Endothelial cell of umbilical vein (primary cell): Measurements from ENCODE around the gene ACOX3. TPM values are rescaled to one million over a fixed set of nuclear protein-coding genes. Genes with fewer than 3 reads are reported as not detected.

Experiments used
- BruUV-seq: library from RNA; stranded (reverse); fragments of 400-500 nt; replicated peaks from 2 replicates; lab custom pipeline; 2021; lab: Mats Ljungman, UMichigan
- CTCF ChIA-PET: fragments of 300-600, 350-600 bp; sonication (Branson Sonifier 250); formaldehyde crosslinking; loops from one replicate; lab custom pipeline; 2021; ENCODE audit warnings: antibody characterized with exemption, inconsistent platforms; lab: Charles Lee
- POLR2A ChIA-PET: fragments of 300-600, 350-600 bp; sonication (Branson Sonifier 250); formaldehyde crosslinking; loops from one replicate; lab custom pipeline; 2021; ENCODE audit warnings: antibody characterized with exemption, inconsistent platforms; lab: Charles Lee
- DNase-seq: peaks from one replicate; pipeline ENCODE4 v3.0.0-alpha.2; 2011; ENCODE audit warnings: low read depth, low spot score
- FAIRE-seq: peaks from 2 replicates; lab custom pipeline; 2011; peaks lifted over from hg19 to GRCh38; lab: Jason Lieb, UNC
- H2AFZ ChIP-seq: 2 replicates; pipeline ENCODE4 v1.6.0; 2012; ENCODE audit warnings: low read depth, low read length, control low read depth, inconsistent platforms
- H3K27ac ChIP-seq: 2 replicates; pipeline ENCODE4 v1.5.1; 2011; ENCODE audit warnings: low read depth, mild to moderate bottlenecking, control low read depth, low read length, moderate library complexity; ENCODE audit not compliant: insufficient read depth
- H3K27me3 ChIP-seq, 2 experiments: 2 replicates each; pipeline versions ENCODE4 v1.6.0 to v1.6.1; 2011; ENCODE audit warnings: low read length in 2 of 2, mixed read lengths in 1 of 2; ENCODE audit not compliant: control insufficient read depth in 2 of 2, insufficient read depth in 2 of 2
- H3K36me3 ChIP-seq, 2 experiments: 2 replicates in 1 of 2; 3 replicates in 1 of 2; pipeline ENCODE4 v1.5.1; 2011; ENCODE audit warnings: low read length in 2 of 2, mild to moderate bottlenecking in 1 of 2, moderate library complexity in 1 of 2; ENCODE audit not compliant: control insufficient read depth in 2 of 2, insufficient read depth in 2 of 2; ENCODE audit errors: extremely low read depth in 1 of 2
- H3K4me1 ChIP-seq: 3 replicates; pipeline ENCODE4 v1.5.1; 2011; ENCODE audit warnings: mild to moderate bottlenecking, low read length; ENCODE audit not compliant: control insufficient read depth, insufficient read depth; ENCODE audit errors: extremely low read depth
- H3K4me2 ChIP-seq: 2 replicates; pipeline ENCODE4 v1.6.1; 2011; ENCODE audit warnings: low read length, control low read depth, mixed read lengths; ENCODE audit not compliant: insufficient read depth
- H3K4me3 ChIP-seq, 3 experiments: fragments of 200-600 bp in 1 of 3; sonication (generic), shearing (Covaris generic) in 1 of 3; replicated peaks in 1 of 3; 2 replicates each; pipeline ENCODE4 v1.5.1; 2011 to 2016; ENCODE audit warnings: control low read depth in 3 of 3, low read length in 3 of 3, mild to moderate bottlenecking in 2 of 3, inconsistent platforms in 1 of 3, low read depth in 1 of 3, moderate library complexity in 1 of 3; ENCODE audit not compliant: insufficient read depth in 1 of 3
- H3K79me2 ChIP-seq: 2 replicates; pipeline ENCODE4 v1.6.0; 2012; ENCODE audit warnings: low read length, inconsistent platforms; ENCODE audit not compliant: control insufficient read depth, insufficient read depth
- H3K9ac ChIP-seq: replicated peaks from 2 replicates; pipeline ENCODE3; 2011; ENCODE audit warnings: low read length, control low read depth; ENCODE audit not compliant: insufficient read depth; ENCODE audit errors: extremely low read depth
- H3K9me1 ChIP-seq: replicated peaks from 3 replicates; pipeline ENCODE4 v1.6.0; 2011; ENCODE audit warnings: mild to moderate bottlenecking, low read length; ENCODE audit not compliant: control insufficient read depth, insufficient read depth; ENCODE audit errors: extremely low read depth
- H3K9me3 ChIP-seq: replicated peaks from 2 replicates; pipeline ENCODE4 v1.5.1; 2012; ENCODE audit warnings: low read length, inconsistent platforms; ENCODE audit not compliant: control insufficient read depth, insufficient read depth
- H4K20me1 ChIP-seq: replicated peaks from 2 replicates; pipeline ENCODE3; 2011; ENCODE audit warnings: mild to moderate bottlenecking, low read length; ENCODE audit not compliant: control insufficient read depth, insufficient read depth; ENCODE audit errors: extremely low read depth
- CTCF ChIP-seq, 2 donors: IDR thresholded peaks; 1 replicate in 1 of 2; 2 replicates in 1 of 2; pipeline ENCODE4 v1.5.1; 2011; ENCODE audit warnings: low read length in 2 of 2, mild to moderate bottlenecking in 2 of 2, moderate library complexity in 2 of 2, control low read depth in 1 of 2, inconsistent platforms in 1 of 2, low read depth in 1 of 2; ENCODE audit not compliant: insufficient read depth in 1 of 2; ENCODE audit errors: extremely low read depth in 1 of 2
- EZH2 ChIP-seq: IDR thresholded peaks from 2 replicates; pipeline ENCODE4 v1.6.1; 2012; ENCODE audit warnings: borderline replicate concordance, low read depth, mild to moderate bottlenecking, moderate library complexity, low read length, inconsistent platforms; ENCODE audit not compliant: severe bottlenecking
- FOS ChIP-seq: IDR thresholded peaks from 2 replicates; pipeline ENCODE4 v1.6.1; 2011; ENCODE audit warnings: mild to moderate bottlenecking, low read length, moderate library complexity, borderline replicate concordance; ENCODE audit not compliant: insufficient read depth
- GATA2 ChIP-seq: IDR thresholded peaks from 2 replicates; pipeline ENCODE4 v1.7.0; 2011; ENCODE audit warnings: low read depth, mild to moderate bottlenecking, moderate library complexity, mixed read lengths, low read length; ENCODE audit not compliant: insufficient read length, insufficient read depth
- JUN ChIP-seq: IDR thresholded peaks from 2 replicates; pipeline ENCODE4 v1.6.1; 2011; ENCODE audit warnings: borderline replicate concordance, low read depth; ENCODE audit not compliant: insufficient read length, insufficient read depth
- MYC ChIP-seq: IDR thresholded peaks from one replicate; pipeline ENCODE4 v1.6.1; 2011; ENCODE audit warnings: mild to moderate bottlenecking, low read depth, low read length
- POLR2A ChIP-seq: IDR thresholded peaks from 2 replicates; pipeline ENCODE4 v1.6.1; 2012; ENCODE audit warnings: low read depth, mild to moderate bottlenecking, control low read depth, low read length
- dilution Hi-C: fragments of 300-500 bp; cut with MboI; formaldehyde crosslinking; loops from one replicate; pipeline ENCODE4 v1.15.0; 2019; ENCODE audit warnings: low sequenced_read_pairs; ENCODE audit not compliant: extremely low pct_ligation_motif_present
- intact Hi-C: fragments of 100-400 bp; cut with micrococcal nuclease; formaldehyde crosslinking; loops from one replicate; pipeline ENCODE4 v1.10.0; 2022
- polyA plus RNA-seq, 4 experiments: library from polyadenylated mRNA; depleted of rRNA in 3 of 4; stranded (reverse) in 3 of 4; unstranded in 1 of 4; fragments of >200 nt; gene quantifications; 2 replicates each; pipeline versions ENCODE4 v1.2.1 to v1.2.3, GENCODE V29; 2011 to 2012; ENCODE audit warnings: missing spikeins in 1 of 4
- total RNA-seq: library from RNA; stranded (reverse); gene quantifications from 2 replicates; pipeline ENCODE4 v1.2.3, GENCODE V29; 2021
- TF ChIP-seq, protein P1 (sequence below): IDR thresholded peaks from 2 replicates; pipeline ENCODE4 v1.6.1; 2011; ENCODE audit not compliant: insufficient read depth, insufficient read length

The ACOX3 gene
- total and polyA plus RNA-seq, 2 donors (not counting 3 experiments of a cell fraction or from before 2014, with no cell fraction given): 13.0 to 26.3 TPM

GRCh38 chr4:8329859-8330761, 110.4 kb downstream of the ACOX3 start:
- no peaks in the 10 kb centered on the region for H4K20me1 ChIP-seq
- H3K27ac ChIP-seq: no peak overlapping the region
- no peak for FAIRE-seq
- CTCF ChIA-PET: interaction anchor here (1.3 kb wide), 1 partner anchor 73 kb away, joined by 5 read pairs; no protein-coding TSS in a partner anchor
- H3K79me2 ChIP-seq: no peaks in the 10 kb centered on the region
- TF ChIP-seq GATA2: no peak
- no peak for TF ChIP-seq FOS
- TF ChIP-seq CTCF (IDR thresholded peaks at IDR 0.05; ENCODE audit: extremely low read depth in 1 of 2, insufficient read depth in 1 of 2, low read depth in 1 of 2, low read length in 2 of 2): no peak
- TF ChIP-seq, protein P1, sequence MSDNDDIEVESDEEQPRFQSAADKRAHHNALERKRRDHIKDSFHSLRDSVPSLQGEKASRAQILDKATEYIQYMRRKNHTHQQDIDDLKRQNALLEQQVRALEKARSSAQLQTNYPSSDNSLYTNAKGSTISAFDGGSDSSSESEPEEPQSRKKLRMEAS: no peak
- TF ChIP-seq POLR2A: no peak
- no peak for TF ChIP-seq EZH2
- no peak for TF ChIP-seq MYC
- no peak for TF ChIP-seq JUN
- BruUV-seq: no TSS peak
- H3K4me3 ChIP-seq: no peak overlapping the region
- H3K36me3 ChIP-seq: no peaks in the 10 kb centered on the region
- H3K4me1 ChIP-seq: no peaks in the 10 kb centered on the region
- H3K9me1 ChIP-seq: no peaks in the 10 kb centered on the region
- intact Hi-C loops (no loop called here), dilution Hi-C loops (no loop called here)
- peaks cover 0 to 2% of the 10 kb centered on the region in 2 experiments for H3K27me3 ChIP-seq
- H3K4me2 ChIP-seq: no peak overlapping the region
- H3K9ac ChIP-seq: no peak overlapping the region
- POLR2A ChIA-PET: no interaction called here
- H2AFZ ChIP-seq: no peak overlapping the region
- DNase-seq: no peak
- H3K9me3 ChIP-seq: no peaks in the 10 kb centered on the region
